PC-3 (cell line): ENCODE measurements around the gene GGT5.

Experiments used
- CTCF ChIP-seq: fragments of 300-600 bp; sonication (generic); conservative IDR thresholded peaks from 2 replicates; pipeline ENCODE4 v1.5.1; 2017; ENCODE audit warnings: antibody characterized with exemption, low read depth, mild to moderate bottlenecking, low read length
- EZH2 ChIP-seq: fragments of 300-600 bp; sonication (generic); IDR thresholded peaks from one replicate; pipeline ENCODE4 v1.6.1; 2017; ENCODE audit warnings: antibody characterized with exemption, mild to moderate bottlenecking, low read length; ENCODE audit not compliant: unreplicated experiment
- EZH2phosphoT487 ChIP-seq: fragments of 300-600 bp; sonication (generic); IDR thresholded peaks from 2 replicates; pipeline ENCODE4 v1.6.1; 2018; ENCODE audit warnings: mild to moderate bottlenecking, antibody characterized with exemption, low read length, borderline replicate concordance

GRCh38 chr22:24175160-24175808 is 69.6 kb downstream of the GGT5 start:
- peak; percentile 77 for TF ChIP-seq CTCF
- TF ChIP-seq EZH2, result no peak
- TF ChIP-seq EZH2phosphoT487, result no peak
